GM18873 (cell line): Measurements from ENCODE around the gene CDH24.

Experiments
- ATAC-seq: cut with Tn5 transposase; IDR thresholded peaks from one replicate; pipeline ENCODE4 v1.9.1; 2021; ENCODE audit warnings: mild to moderate bottlenecking, moderate library complexity, moderate number of reproducible peaks; ENCODE audit not compliant: unreplicated experiment, low FRiP score

CDH24 gene, protein sequence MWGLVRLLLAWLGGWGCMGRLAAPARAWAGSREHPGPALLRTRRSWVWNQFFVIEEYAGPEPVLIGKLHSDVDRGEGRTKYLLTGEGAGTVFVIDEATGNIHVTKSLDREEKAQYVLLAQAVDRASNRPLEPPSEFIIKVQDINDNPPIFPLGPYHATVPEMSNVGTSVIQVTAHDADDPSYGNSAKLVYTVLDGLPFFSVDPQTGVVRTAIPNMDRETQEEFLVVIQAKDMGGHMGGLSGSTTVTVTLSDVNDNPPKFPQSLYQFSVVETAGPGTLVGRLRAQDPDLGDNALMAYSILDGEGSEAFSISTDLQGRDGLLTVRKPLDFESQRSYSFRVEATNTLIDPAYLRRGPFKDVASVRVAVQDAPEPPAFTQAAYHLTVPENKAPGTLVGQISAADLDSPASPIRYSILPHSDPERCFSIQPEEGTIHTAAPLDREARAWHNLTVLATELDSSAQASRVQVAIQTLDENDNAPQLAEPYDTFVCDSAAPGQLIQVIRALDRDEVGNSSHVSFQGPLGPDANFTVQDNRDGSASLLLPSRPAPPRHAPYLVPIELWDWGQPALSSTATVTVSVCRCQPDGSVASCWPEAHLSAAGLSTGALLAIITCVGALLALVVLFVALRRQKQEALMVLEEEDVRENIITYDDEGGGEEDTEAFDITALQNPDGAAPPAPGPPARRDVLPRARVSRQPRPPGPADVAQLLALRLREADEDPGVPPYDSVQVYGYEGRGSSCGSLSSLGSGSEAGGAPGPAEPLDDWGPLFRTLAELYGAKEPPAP

GRCh38 chr14:23056956-23057756, at the start of gene CDH24:
Gene CDH24, minus strand, starts transcription at chr14:23057520. Its CDS starts 1,787 bp downstream, at chr14:23055733.
- ATAC-seq = no peak

GRCh38 chr14:23106747-23107045, 49.4 kb upstream of the CDH24 start:
- ATAC-seq = no peak

- no peak for ATAC-seq
Measured at GRCh38 chr14:23105348-23105824, 48.1 kb upstream of the CDH24 start.

DNA sequence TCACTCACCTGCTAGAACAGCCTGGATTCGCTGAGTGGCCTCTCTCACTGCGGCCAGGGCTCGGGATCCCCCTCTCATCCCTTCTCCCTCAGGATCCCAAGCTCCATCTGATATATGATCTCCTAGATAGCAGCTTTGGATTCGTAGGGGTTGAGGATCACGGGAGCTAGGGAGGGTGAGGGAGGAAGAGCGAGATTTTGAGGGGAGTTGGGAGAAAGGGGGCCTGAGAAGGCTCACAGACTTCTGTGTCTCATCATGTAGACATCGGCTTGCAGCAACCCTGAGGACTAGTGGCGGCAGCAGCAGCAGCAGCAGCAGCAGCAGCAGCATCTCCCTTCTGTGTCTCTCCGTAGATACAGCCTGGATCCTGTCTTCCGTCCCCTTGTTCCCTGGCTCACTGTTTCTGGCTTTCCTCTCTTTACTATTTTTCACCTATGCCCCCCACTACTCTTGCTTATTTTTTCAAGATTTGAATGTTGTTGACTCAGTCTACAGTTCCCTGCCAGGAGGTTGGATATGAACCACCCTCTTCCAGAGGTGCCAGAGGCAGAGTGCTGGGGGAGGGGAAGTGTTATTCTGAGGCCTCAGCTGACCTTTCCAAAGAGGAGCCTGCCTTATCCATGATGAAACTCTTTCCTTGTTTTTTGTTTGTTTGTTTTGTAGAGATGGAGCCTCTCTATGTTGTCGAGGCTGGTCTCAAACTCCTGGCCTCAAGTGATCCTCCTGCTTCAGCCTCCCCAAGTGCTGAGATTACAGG, 47.4 kb upstream of the CDH24 start, which contains the start of gene CIROP:
CIROP (minus strand) TSS at position 399 of the 757 bp plus-strand sequence; CDS start at position 330, 69 bp downstream.
- no peak for ATAC-seq

GRCh38 chr14:23104070-23104590, 46.8 kb upstream of the CDH24 start:
- ATAC-seq = no peak

GRCh38 chr14:23103581-23103980, 46.3 kb upstream of the CDH24 start:
- no peak for ATAC-seq

- ATAC-seq = no peak
Measured at GRCh38 chr14:23102801-23103200, 45.5 kb upstream of the CDH24 start.

DNA sequence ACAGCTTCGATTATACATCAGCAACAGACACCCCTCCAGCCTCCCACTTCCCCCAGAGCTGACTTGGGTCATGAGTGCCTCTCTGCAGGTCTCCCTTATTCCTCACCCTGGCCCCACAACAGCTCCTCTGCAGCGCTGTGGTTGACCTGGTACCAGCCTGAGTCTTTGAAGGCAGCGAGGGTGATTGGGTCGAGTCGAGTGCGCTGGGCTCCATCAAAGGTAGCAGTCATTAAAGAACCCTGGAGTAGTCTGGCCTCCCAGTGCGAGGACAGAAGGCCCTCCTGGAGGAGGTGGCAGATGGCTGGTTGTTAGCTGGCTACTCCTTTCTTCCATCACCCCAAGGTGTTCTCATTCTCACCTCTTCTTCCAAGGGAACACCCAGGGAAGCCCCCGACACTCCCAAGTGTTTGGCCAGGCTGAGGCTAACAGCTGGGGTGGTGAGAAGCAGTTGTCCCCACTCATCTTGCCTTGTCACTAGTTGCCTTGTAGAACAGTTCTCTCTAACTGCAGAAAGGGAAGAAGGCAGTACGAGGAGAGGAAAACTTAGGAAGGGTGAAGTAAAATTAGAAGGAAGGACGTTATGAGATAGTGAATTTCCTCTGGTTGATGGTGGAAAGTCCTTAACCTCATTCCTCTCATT, 44.8 kb upstream of the CDH24 start:
- ATAC-seq = no peak

GRCh38 chr14:23101213-23101970, 44.1 kb upstream of the CDH24 start:
- ATAC-seq = no peak

GRCh38 chr14:23099212-23099861, 42.0 kb upstream of the CDH24 start:
- no peak for ATAC-seq

- no peak for ATAC-seq
Measured at GRCh38 chr14:23097786-23098185, 40.5 kb upstream of the CDH24 start.

DNA sequence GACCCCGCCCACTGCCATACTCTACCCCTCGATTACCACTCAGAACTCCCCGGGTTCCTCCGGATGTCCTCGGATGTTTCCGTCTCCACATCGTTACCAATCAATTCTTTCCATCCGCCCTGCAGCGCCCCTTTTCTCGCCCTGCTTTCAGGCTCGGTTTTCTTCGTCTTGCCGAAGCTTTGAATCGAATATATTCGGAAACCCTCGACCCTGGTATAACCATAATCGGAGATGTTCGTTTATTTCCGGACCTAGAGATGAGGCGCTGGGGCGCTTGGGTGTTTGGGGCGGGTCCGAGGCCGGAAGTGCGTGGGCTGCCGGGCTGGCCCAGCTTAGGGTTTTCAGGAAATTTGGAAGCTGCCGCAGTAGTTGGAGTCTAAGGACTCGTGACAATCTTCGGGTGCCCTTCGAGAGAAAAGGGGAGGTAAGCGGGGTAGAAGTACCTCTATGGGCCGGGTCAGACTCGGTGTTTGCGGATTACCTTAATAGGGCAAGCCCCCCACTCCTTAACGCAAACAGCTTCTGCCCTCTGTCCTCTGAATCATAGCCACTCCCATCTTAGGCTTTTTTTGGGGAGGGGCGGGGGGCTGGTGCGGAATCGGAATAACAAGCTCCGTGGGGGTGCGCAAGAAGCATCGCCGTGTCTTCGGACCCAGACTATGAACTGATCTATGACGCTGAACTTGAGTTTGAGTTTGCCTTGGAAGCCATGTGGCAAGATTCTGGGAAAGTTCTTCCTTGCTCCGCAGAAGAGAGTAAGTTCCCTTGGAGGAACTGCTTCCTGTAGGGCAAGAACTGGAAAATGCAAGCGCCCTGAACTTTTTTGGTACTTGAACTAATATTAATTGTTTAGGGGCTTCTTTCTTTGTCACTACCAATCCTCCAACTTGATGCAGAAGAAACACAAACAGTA, 38.1 kb upstream of the CDH24 start, which contains the start of gene C14orf119:
C14orf119 (plus strand) TSS at position 310 of the 913 bp plus-strand sequence. CDS start 2,154 bp downstream, outside the sequence.
- ATAC-seq = peak; percentile 92

DNA sequence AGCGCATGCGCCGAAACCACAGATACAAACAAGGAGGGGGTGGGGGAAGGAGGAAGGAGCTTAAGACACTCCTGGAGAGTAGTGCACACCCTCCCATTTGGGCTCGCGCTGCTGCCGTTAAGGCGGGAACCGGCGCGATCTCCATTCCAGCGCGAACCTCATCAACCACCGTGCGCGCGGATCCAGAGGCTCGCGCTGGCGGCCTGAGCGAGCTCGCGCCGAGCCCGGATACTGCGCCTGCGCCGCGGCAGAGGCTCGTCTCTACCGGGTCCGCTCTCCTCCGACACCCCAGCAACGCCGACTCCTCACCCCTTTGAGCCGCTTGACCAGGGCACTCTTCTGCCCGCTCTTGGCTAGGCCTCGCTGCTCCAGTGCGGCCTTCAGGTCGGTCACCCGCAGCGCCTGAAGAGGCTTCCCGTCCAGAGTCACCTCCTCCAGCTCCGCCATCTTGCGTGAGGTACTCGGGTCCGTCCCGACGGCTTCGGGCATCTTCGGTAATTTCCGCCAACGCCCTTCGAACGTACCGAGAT, 37.4 kb upstream of the CDH24 start, which contains the start of gene ACIN1:
ACIN1 (minus strand) TSS at position 471 of the 530 bp plus-strand sequence; CDS start at position 447, 24 bp downstream.
- peak; percentile 24 for ATAC-seq

DNA sequence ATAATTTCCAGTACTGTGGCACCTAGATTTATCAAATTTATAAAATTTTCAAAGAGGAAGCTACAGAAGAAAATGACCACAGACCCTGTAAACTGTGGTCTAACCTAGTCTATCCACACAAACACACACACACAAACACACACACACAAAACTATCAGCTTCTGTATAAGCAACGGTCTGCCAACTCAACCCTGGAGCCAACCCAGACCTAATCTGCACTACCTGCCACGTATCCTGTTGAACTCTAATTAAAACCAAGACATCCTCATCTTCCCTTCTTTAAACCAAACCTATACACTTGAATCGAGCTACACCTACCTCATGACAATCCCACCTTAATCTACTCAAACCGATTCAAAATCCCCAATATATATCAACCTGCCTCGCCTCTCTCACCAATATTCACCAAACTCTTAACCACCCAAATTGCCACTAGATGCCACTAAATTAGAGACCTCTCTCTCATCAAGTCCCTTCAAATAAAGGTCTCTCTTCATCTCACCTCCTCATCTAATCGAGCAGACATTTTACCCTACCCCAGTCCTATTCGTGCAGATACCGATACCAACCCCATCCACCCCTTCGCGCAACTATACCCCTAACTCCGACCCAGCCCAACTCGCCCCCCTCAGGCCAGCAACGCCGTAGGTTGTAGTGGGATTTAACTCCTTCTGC, 36.8 kb upstream of the CDH24 start:
- ATAC-seq = no peak

- ATAC-seq = no peak
Measured at GRCh38 chr14:23093526-23093925, 36.2 kb upstream of the CDH24 start.

GRCh38 chr14:23093104-23093503, 35.8 kb upstream of the CDH24 start:
- no peak for ATAC-seq
